Renal cortical epithelial cell (primary cell): ENCODE measurements around the gene ZDHHC8. TPM values are rescaled to one million over a fixed set of nuclear protein-coding genes. Genes with fewer than 3 reads are reported as not detected.
A peak's percentile ranks its signal among the peaks of the same experiment; 100 is the strongest.

Source experiments
- DNase-seq: peaks from one replicate; pipeline ENCODE4 v3.0.0-alpha.2; 2011; ENCODE audit warnings: low read depth
- total RNA-seq: library from RNA; depleted of rRNA; stranded (reverse); fragments of >200 nt; gene quantifications from 2 replicates; pipeline ENCODE4 v1.2.3, GENCODE V29; 2014

Gene ZDHHC8
- total RNA-seq, 1 donor from 2014 or later = 35.3 TPM

DNA sequence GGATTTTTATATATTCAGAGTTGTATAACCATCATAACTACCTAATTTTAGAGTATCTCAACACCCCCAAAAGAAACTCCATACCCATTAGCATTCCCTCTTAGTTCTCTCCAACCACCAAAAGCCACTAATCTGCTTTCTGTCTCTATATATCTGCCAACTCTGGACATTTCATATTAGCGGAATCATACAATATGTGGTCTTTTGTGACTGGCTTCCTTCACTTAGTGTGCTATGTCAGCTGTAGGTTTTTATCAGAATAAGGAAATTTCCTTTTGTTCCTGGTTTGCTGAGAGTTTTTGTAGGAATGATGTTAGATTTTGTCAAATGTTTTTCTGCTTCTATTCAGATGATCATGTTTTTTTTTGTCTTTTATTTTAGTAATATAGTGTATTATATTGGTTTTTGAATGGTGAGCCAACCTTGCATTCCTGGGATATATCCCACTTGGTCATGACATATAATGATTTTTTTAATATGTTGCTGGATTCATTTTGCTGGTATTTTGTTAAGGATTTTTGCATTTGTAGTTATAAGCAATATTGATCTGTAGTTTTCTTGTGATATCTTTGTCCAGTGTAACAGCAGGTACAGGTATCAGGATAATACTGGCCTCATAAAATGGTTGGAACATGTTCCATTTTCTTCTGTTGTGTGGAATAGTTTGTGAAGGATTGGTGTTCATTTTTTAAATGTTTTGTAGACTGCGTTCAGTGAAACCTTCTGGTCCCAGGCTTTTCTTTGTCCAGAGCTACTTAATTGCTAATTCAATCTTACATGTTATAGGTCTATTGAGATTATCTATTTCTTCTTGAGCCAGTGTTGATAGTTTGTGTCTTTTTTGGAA, 34.8 kb upstream of the ZDHHC8 start:
- DNase-seq = no peak

- no peak for DNase-seq
These were observed 32.4 kb upstream of the ZDHHC8 start for GRCh38 chr22:20099099-20099711.

DNA sequence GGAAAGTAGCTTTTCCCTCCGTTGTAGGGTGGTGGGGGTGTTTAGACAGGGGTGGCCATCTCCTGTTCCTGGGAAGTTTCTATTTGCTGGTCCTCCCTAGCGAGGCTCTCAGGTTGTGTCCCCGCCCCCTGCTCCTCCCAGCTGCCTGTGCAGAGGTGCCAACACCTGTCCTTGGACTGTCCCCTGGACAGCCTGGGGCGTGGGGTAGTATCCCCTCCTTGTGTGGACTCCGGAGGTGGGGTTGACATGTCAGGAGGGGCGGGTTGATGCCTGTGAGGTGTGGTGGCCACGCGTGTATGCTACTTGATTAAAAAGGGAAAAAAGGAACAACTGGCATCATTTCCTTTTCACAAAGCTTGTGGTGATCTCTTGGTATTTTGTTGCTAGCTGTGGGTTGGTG, 30.0 kb upstream of the ZDHHC8 start:
- no peak for DNase-seq

DNA sequence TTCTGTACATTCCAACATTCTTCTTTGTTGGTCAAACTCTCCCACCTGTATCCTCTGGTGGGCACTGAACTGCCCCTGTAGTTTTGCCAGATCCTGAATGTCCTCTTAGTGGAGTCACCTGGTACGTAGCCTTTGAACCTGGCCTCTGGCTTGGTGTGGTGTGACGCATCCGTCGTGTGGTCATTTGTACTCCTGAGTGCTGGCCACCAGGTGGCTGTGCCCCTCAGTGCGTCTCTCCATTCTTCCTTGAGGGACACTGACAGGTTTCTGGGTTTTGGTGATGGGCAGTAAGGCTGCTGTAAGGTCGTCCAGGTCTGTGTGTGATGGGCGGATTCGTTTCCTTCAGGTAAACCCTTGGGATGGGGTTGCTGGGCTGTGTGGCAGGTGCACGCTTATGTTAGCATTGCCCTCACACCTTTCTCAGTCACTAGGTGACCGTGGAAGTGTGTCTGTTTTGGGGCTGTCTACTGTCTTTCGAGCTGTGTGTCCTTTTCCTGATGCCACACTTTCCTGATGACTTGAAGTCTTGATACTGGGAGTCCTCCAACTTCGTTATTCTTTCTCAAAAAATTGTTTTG, 29.3 kb upstream of the ZDHHC8 start:
- no peak for DNase-seq

- no peak for DNase-seq
These were observed 26.0 kb upstream of the ZDHHC8 start for GRCh38 chr22:20105456-20106204.

DNA sequence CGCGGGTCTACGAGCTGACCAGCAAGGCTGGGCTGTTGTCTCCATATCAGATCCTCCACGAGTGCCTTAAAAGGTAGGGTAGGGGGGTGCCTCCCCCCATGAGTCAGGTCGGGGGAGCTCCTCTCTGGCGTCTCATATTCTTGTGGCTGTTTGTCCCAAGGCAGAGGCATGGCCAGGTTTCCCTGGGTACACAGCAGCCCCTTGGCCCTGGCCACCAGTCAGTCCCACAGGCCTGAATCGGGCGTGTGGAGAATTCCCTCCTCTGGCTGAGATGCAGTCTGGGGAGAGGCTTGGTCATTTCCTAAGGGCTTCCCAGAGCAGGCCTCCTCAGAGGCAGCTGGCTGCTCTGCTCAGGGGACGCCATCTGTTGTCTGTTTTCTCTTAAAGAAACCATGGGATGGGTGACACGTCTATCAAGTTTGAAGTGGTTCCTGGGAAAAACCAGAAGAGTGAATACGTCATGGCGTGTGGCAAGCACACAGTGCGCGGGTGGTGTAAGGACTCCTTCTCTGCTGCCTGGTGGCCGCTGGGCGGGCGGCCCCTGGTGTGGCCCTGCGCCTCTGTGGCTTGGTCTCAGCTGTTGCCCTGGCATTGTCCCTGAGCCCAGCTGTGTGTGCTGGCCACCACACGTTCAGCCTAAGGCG, 25.3 kb upstream of the ZDHHC8 start:
- DNase-seq = no peak

- DNase-seq = no peak
These were observed 24.8 kb upstream of the ZDHHC8 start for GRCh38 chr22:20106849-20107237.

- DNase-seq = no peak
These were observed 24.1 kb upstream of the ZDHHC8 start for GRCh38 chr22:20107471-20107901.

DNA sequence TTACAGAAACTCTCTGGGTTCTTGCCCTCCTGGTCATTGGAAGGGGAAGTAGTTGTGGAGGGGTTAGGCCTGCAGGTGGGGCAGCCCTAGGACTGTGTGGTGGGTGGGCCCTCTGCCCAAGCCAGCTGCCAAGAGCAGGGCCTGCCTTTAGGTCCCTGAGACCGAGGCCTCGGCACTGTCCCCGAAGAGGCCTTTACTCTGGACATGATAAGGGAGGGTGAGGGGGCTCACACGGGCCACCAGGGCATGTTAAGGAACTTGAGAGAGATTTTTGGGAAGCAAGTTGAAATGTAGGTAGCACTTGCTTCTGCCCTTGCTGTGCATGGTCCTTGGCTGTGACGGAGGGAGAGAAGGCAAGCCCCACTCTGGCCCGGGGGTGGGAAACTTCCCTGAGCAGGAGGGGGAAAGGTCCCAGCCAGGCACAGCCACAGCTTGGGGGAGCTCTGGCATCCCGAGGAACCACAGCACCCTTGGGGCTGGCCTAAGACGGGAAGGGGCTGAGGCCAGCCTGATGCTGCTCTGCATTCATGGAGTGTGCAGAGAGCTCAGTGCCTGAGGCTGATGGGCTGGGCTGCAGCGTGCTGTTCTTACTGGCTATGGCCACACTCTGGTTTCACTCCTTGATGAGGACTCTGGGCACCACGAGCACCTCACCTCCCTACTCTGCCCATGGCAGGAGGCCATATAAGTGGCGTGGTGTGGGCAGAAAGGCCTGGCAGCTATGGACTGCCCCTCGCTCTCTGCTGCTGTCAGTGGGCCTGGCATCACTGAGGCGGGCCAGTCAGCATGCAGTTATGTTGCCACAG, 23.4 kb upstream of the ZDHHC8 start:
- no peak for DNase-seq

DNA sequence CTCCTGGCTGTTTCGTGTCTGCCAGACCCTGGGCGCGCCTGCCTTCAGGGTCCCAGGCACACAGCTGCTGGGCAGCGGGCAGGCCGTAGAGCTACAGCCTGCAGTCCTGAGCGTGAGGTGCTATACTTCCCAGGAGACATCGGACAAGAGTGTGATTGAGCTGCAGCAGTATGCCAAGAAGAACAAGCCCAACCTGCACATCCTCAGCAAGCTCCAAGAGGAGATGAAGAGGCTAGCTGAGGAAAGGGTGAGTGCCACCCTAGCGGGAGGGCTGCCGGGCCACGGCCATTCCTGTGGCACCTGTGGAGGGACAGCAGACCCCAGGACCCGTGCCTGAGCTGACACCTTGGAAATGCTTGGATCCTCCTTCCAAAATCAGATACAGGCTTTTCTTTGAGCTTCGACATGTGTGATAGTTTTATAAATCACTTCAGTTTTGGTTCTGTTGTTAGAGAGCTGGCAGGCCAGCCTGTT, 22.8 kb upstream of the ZDHHC8 start:
- DNase-seq = no peak

GRCh38 chr22:20109411-20110358, 21.9 kb upstream of the ZDHHC8 start:
- DNase-seq = no peak

DNA sequence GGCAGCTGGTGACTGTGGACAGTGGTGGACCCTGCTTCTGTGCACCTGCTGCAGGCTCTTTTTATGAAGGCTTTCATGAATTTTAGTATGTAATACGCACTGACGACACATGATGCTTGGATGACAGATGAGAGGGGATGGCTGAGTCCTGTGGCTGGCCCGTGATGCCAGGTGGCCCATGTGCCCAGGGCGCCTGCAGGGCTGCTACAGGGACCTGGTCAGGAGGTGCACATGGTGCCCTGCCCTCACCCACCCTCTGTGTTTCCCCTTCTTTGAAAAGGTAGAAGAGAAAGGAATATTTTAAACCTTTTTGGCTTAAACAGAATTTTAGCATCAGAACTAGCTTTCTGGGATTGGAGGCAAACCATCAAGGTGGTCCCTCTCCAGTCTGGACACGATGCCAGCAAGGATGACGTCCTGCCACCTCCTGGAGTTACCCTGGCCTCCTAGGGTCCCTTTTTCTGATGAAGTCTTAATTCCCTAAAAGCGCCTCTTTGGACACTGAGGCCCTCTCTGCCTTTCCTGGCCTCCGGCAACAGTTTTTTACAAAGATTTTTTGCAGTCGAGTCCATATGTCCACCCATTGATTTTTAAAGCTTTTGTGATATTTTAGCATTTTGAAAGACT, 21.1 kb upstream of the ZDHHC8 start:
- DNase-seq = no peak

GRCh38 chr22:20111045-20111688, 20.4 kb upstream of the ZDHHC8 start:
- peak; percentile 2 for DNase-seq

DNA sequence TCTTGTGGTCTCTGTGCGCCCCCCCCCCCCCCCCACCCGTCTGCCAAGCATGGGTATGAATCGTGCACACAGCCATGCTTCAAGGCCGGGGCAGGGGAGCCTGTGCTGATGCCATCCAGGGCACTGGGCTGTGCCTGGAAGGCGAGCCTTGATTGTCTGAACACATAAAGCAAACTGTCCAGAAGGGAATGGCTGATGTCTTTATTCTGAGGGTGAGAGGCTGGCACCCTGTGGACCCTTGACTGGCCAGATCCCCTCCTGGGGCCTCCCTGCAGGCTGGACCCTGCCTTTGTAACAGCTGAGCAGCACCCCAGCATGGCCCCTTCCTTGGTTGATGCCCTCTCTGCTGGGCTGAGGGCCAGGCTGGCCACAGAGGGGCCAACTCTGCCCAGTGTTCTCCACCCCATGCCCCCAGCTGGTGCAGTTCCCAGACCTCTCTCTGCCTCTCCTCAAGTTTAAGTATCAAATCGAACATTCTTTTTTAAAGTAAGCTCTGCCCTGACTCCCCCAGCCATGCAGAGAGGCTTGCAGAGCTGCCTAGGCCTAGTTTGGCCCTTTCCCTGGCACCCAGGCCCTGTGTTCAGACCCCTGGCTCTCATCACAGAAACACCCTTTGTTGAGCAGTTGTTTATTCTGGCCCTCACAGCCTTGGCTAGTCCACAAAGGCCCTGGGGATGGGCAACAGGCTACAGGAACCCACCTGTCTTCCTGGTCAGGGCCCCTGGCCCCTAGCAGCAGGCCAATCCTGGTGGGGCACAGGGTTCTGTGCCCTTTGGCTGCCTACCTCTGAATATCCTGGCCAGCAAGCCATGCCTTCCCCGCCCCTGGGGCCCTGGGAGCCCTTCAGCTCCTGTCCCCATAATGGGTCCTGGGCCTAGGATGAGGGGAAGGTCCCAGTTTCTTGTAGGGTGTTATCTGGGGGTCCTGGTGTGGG, 19.6 kb upstream of the ZDHHC8 start:
- DNase-seq = no peak

GRCh38 chr22:20112623-20113511, 18.7 kb upstream of the ZDHHC8 start:
- DNase-seq = no peak

DNA sequence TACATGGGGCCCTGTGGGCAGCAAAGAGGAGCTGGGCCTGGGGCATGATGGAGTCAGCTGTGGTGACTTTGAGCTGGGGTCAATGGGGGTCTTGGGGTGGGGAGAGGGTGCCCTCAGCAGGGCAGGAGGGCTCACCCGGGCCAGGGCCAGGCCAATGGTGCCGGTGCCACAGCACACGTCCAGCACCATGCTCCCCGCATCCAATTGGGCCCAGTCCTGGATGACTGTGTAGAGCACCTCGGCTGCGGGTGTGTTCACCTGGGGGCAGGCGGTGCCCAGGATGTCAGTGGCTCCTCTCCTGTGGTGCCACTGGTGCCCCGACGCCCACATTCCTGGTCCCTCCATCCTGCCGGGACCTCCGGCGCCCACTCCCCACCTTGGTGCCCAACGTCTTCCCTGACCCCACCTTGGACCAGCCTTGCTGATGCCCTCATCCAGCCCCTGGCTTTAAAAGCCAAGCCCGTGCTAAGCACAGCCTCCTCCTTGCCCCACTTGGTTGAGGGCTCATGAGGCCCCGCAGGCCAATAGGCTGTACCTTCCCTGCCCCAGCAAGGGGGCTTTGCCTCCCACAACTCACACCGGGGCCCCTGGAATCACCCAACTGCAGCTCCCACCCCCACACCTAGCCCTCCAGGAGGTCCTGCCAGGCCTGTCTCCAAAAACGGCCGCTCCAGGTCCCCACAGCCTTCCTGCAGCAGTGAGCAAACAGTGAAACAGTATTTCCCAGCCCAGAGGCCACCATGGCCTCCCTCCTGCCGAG, 17.9 kb upstream of the ZDHHC8 start:
- no peak for DNase-seq
